NB4 (cell line): ENCODE measurements around the gene SH2D7.

Source experiments
- DNase-seq: peaks from one replicate; pipeline ENCODE4 v3.0.0; 2010; ENCODE audit warnings: low read depth
- H3K4me3 ChIP-seq: one replicate; pipeline ENCODE4 v1.5.1; 2011; ENCODE audit warnings: mild to moderate bottlenecking, low read depth, low read length, moderate library complexity
- CTCF ChIP-seq: IDR thresholded peaks from one replicate; pipeline ENCODE4 v1.5.1; 2012; ENCODE audit warnings: low read depth, low read length
- MAX ChIP-seq: IDR thresholded peaks from 2 replicates; pipeline ENCODE4 v1.6.1; 2011; ENCODE audit warnings: low read depth, low read length
- MYC ChIP-seq: IDR thresholded peaks from 2 replicates; pipeline ENCODE4 v1.6.1; 2011; ENCODE audit warnings: low read depth, low read length
- POLR2A ChIP-seq: IDR thresholded peaks from 2 replicates; pipeline ENCODE4 v1.6.1; 2011; ENCODE audit warnings: mild to moderate bottlenecking; ENCODE audit not compliant: insufficient read length; ENCODE audit errors: extremely low read depth

The SH2D7 gene

GRCh38 chr15:78084449-78084750 is 8.0 kb upstream of the SH2D7 start:
- no peak for DNase-seq
- H3K4me3 ChIP-seq = no peak overlapping the region
- no peak for TF ChIP-seq POLR2A
- no peak for TF ChIP-seq MAX
- TF ChIP-seq CTCF = no peak
- no peak for TF ChIP-seq MYC

GRCh38 chr15:78085928-78086327 is 6.4 kb upstream of the SH2D7 start:
- no peak for TF ChIP-seq CTCF
- no peak for TF ChIP-seq MYC
- no peak for TF ChIP-seq POLR2A
- no peak for TF ChIP-seq MAX
- DNase-seq = no peak
- H3K4me3 ChIP-seq = no peak overlapping the region

GRCh38 chr15:78087951-78088772 is 4.2 kb upstream of the SH2D7 start:
- no peak for DNase-seq
- TF ChIP-seq MYC (no peak), POLR2A (no peak), CTCF (no peak), MAX (no peak)
- no peak overlapping the region for H3K4me3 ChIP-seq

GRCh38 chr15:78088773-78089080 is 3.6 kb upstream of the SH2D7 start:
- DNase-seq = no peak
- TF ChIP-seq MAX = no peak
- no peak for TF ChIP-seq MYC
- TF ChIP-seq CTCF = no peak
- no peak for TF ChIP-seq POLR2A
- no peak overlapping the region for H3K4me3 ChIP-seq

GRCh38 chr15:78090422-78091063 is 1.8 kb upstream of the SH2D7 start:
- TF ChIP-seq POLR2A (no peak), CTCF (no peak), MYC (no peak), MAX (no peak)

More at GRCh38 chr15:78090422-78091063, 1.8 kb upstream of the SH2D7 start:
- no peak for DNase-seq
- H3K4me3 ChIP-seq = no peak overlapping the region
